Stimulated activated CD4-positive, alpha-beta T cell treated with anti-CD3 and anti-CD28 coated beads, Interleukin-4, amount 100 ng/mL, for 4 hours (primary cell): ENCODE measurements around the gene RBM33.

Experiments used
- DNase-seq, 2 experiments: peaks; one replicate each; pipeline ENCODE4 v3.0.0-alpha.2; 2020

Gene RBM33

GRCh38 chr7:155752756-155753445 lies 108.4 kb downstream of the RBM33 start:
- no peak for DNase-seq

GRCh38 chr7:155753446-155753965 lies 109.0 kb downstream of the RBM33 start:
- DNase-seq = no peak

GRCh38 chr7:155754165-155754564 lies 109.7 kb downstream of the RBM33 start:
- DNase-seq = no peak

GRCh38 chr7:155755026-155755425 lies 110.6 kb downstream of the RBM33 start:
- no peak for DNase-seq

GRCh38 chr7:155756322-155756721 lies 111.9 kb downstream of the RBM33 start:
- DNase-seq = no peak

- no peak for DNase-seq
Measured at GRCh38 chr7:155758348-155758747, 113.9 kb downstream of the RBM33 start.

GRCh38 chr7:155759740-155760430 lies 115.4 kb downstream of the RBM33 start:
- no peak for DNase-seq

GRCh38 chr7:155761162-155761561 lies 116.7 kb downstream of the RBM33 start:
- DNase-seq = no peak

- no peak for DNase-seq
Measured at GRCh38 chr7:155762036-155762435, 117.6 kb downstream of the RBM33 start.

- DNase-seq = no peak
Measured at GRCh38 chr7:155762655-155763054, 118.2 kb downstream of the RBM33 start.

GRCh38 chr7:155763122-155763521 lies 118.7 kb downstream of the RBM33 start:
- no peak for DNase-seq

- DNase-seq = peak; percentile 43 to 53
Measured at GRCh38 chr7:155763691-155764437, 119.4 kb downstream of the RBM33 start.

- DNase-seq = peak; percentile 13 to 22
Measured at GRCh38 chr7:155764438-155764793, 120.0 kb downstream of the RBM33 start.

GRCh38 chr7:155765458-155765857 lies 121.0 kb downstream of the RBM33 start:
- DNase-seq = no peak

- DNase-seq = no peak
Measured at GRCh38 chr7:155766386-155766785, 121.9 kb downstream of the RBM33 start.

- no peak for DNase-seq
Measured at GRCh38 chr7:155766966-155767916, 122.8 kb downstream of the RBM33 start.

GRCh38 chr7:155769701-155770100 lies 125.2 kb downstream of the RBM33 start:
- no peak for DNase-seq

GRCh38 chr7:155770241-155770640 lies 125.8 kb downstream of the RBM33 start:
- no peak for DNase-seq

- no peak for DNase-seq
Measured at GRCh38 chr7:155773531-155773930, 129.1 kb downstream of the RBM33 start.

GRCh38 chr7:155774947-155775346 lies 130.5 kb downstream of the RBM33 start:
- DNase-seq = no peak

- no peak for DNase-seq
Measured at GRCh38 chr7:155775691-155776090, 131.2 kb downstream of the RBM33 start.

- no peak for DNase-seq
Measured at GRCh38 chr7:155776606-155777005, 132.1 kb downstream of the RBM33 start.

- DNase-seq = no peak
Measured at GRCh38 chr7:155778349-155778748, 133.9 kb downstream of the RBM33 start.
